Measurements from ENCODE around the gene KCNC1.

The KCNC1 gene

DNA sequence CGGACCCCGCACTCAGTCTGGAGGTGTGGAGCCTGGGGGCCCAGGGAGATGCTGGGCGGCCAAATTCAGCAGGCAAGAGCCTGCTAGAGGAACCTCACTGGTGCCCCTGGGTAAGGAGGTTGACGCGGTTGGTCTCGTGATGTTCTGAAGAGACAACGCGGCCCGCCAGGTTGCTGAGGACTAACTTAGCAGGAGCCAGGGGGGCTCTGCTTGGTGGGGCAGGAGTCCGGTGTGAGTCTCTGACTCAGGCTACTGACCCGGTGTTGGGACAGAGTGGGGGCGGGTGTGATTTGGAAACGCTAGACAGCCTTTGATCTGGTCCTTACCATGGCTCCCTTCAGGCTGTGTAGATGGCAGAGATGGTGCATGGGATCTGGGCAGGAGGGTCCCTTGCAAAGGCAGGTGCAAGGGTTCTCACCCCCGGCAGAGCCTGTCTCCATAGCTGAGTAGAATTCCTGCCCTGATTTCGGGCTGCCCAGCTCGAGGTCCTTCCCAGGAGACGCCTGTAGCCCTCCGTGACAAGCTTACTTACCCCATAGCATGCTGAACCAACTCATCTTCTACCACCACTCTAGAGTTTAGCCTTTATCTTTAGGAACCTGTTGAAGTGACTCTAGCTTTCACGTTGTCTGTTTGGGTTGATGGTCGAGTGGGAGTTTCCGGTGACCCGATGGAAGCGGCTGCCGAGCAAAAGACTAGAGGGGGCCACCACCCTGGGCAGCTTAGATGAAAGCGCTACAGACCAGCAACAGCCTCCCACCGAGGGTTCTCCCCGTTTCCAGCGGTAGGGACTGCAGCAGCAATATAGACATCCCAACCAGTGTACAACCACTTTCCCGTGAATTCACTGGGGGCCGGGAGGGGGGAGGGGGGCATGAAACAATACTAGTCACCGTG is 38.4 kb downstream of the KCNC1 start:
- no peak for TF ChIP-seq CTCF (IDR thresholded peaks at IDR 0.05; ENCODE audit: control insufficient read depth, extremely low read depth, insufficient read depth)
- DNase-seq (ENCODE audit: low read depth) = no peak
- H3K4me3 ChIP-seq (ENCODE audit: low read depth, low read length) = no peak overlapping the region

DNA sequence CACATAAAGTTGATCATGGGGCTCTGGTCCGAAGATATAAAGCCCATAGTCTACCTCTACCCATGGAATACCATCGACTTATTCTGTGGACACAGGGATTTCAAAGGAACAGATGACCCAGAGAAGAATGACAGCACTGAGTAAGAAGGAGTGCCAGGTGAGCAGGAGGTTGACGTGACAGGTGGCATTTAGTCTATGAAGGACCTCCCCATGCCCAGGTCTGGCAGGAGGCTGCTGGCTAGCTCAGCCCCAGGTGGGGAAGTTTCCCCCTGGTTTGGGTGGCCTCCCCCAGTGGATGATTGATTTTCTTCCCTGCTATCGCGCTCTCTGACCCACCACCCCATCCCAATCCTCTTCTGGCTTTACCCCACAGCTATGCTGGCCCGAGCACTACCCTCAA is 39.1 kb downstream of the KCNC1 start:
- no peak overlapping the region for H3K4me3 ChIP-seq (ENCODE audit: low read depth, low read length)
- TF ChIP-seq CTCF (IDR thresholded peaks at IDR 0.05; ENCODE audit: control insufficient read depth, extremely low read depth, insufficient read depth) = no peak
- DNase-seq (ENCODE audit: low read depth) = no peak

- DNase-seq (ENCODE audit: low read depth) = no peak
- TF ChIP-seq CTCF (IDR thresholded peaks at IDR 0.05; ENCODE audit: control insufficient read depth, extremely low read depth, insufficient read depth) = no peak
- no peak overlapping the region for H3K4me3 ChIP-seq (ENCODE audit: low read depth, low read length)
Measured at GRCh38 chr11:17774232-17775034, 39.9 kb downstream of the KCNC1 start.

DNA sequence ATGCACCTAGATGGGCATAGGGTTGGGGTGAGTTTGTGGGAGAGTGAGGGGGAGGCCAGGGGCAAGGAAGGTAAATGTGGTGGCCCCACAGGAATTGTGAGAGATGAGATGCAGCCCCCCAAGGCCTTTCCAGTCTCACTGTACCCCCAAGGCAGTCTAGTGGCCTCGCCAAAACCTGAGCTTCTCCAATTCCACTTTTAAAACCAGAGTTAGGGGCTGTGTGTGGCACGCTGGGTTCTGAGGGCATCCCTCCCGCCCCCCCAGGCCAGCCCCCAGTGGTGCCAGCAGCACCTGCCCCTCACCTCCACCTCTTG is 40.4 kb downstream of the KCNC1 start:
- TF ChIP-seq CTCF (IDR thresholded peaks at IDR 0.05; ENCODE audit: control insufficient read depth, extremely low read depth, insufficient read depth) = no peak
- DNase-seq (ENCODE audit: low read depth) = no peak
- no peak overlapping the region for H3K4me3 ChIP-seq (ENCODE audit: low read depth, low read length)

DNA sequence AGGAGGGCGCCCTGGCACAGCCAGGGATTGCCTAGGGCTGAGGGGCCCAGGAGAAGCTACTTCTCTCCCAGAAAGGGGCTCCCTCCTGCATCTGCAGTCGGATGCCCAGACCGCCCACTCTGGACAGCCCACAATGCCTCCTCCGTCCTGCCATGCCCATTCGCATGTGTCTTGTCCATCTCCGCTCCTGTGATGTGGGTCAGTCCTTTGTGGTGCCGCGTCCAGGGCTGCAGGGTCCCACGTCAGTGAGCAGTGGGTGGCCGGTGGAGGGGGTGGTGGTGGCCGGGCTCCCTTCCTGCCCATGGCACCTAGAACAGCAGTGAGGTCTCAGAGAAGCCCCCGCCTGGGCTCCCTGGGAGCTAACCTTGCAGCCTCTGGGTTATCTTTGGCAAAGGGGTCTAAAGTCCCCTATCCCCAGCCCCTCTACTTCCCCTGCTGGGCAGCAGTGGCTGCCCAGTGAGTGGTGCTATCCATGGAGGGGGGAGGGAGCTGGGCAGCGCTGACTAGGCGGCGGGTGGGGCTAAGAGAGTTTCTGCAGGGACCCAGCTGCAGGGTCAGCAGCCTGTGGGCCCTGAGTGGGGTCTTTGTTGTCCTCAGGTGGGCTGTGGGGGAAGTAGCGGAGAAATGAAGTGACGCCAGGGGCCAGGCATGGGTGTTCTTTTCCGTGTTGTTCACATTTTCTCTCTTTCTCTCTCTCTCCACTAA is 41.1 kb downstream of the KCNC1 start:
- TF ChIP-seq CTCF (IDR thresholded peaks at IDR 0.05; ENCODE audit: control insufficient read depth, extremely low read depth, insufficient read depth) = no peak
- no peak overlapping the region for H3K4me3 ChIP-seq (ENCODE audit: low read depth, low read length)
- no peak for DNase-seq (ENCODE audit: low read depth)

GRCh38 chr11:17776212-17776875 is 41.8 kb downstream of the KCNC1 start:
- no peak for TF ChIP-seq CTCF (IDR thresholded peaks at IDR 0.05; ENCODE audit: control insufficient read depth, extremely low read depth, insufficient read depth)
- no peak for DNase-seq (ENCODE audit: low read depth)
- no peak overlapping the region for H3K4me3 ChIP-seq (ENCODE audit: low read depth, low read length)

Data from LNCaP clone FGC (cell line).